Measurements from ENCODE around the gene DLGAP1.
"Not testable (repeated sequence)": the region's sequence is repeated elsewhere in the genome, so short reads cannot be mapped to it uniquely, and the experiment has no call there.

Gene DLGAP1

GRCh38 chr18:4063545-4063944 is 391.6 kb downstream of the DLGAP1 start:
- H3K36me3 Mint-ChIP-seq (ENCODE audit: low read depth): peaks cover 26% of the 10 kb centered on the region
- no peaks in the 10 kb centered on the region for H3K4me1 Mint-ChIP-seq
- no peak for DNase-seq
- no peak overlapping the region for H3K27ac Mint-ChIP-seq
- no peak for TF ChIP-seq CTCF (IDR thresholded peaks at IDR 0.05)
- peaks cover 6% of the 10 kb centered on the region for H3K27me3 Mint-ChIP-seq (ENCODE audit: low read depth, poor library complexity)
- H3K4me3 Mint-ChIP-seq: no peak overlapping the region
- H3K9me3 Mint-ChIP-seq: peaks cover 72% of the 10 kb centered on the region

GRCh38 chr18:4060427-4061281 is 394.5 kb downstream of the DLGAP1 start:
- TF ChIP-seq CTCF (IDR thresholded peaks at IDR 0.05): no peak
- Mint-ChIP-seq H3K27me3 (ENCODE audit: low read depth, poor library complexity) (peaks cover 4% of the 10 kb centered on the region), H3K27ac (no peak overlapping the region), H3K4me3 (no peak overlapping the region), H3K36me3 (ENCODE audit: low read depth) (peaks cover 20% of the 10 kb centered on the region), H3K9me3 (peaks cover 54% of the 10 kb centered on the region), H3K4me1 (no peaks in the 10 kb centered on the region)
- no peak for DNase-seq

- peaks cover 4% of the 10 kb centered on the region for H3K27me3 Mint-ChIP-seq (ENCODE audit: low read depth, poor library complexity)
- no peak for TF ChIP-seq CTCF (IDR thresholded peaks at IDR 0.05)
- H3K9me3 Mint-ChIP-seq: peaks cover 39% of the 10 kb centered on the region
- H3K4me1 Mint-ChIP-seq: no peaks in the 10 kb centered on the region
- DNase-seq: no peak
- H3K4me3 Mint-ChIP-seq: no peak overlapping the region
- no peak overlapping the region for H3K27ac Mint-ChIP-seq
- peaks cover 16% of the 10 kb centered on the region for H3K36me3 Mint-ChIP-seq (ENCODE audit: low read depth)
Measured at GRCh38 chr18:4058179-4058578, 396.9 kb downstream of the DLGAP1 start.

- H3K27ac Mint-ChIP-seq: no peak overlapping the region
- H3K27me3 Mint-ChIP-seq (ENCODE audit: low read depth, poor library complexity): no peaks in the 10 kb centered on the region
- peaks cover 7% of the 10 kb centered on the region for H3K4me1 Mint-ChIP-seq
- no peak for TF ChIP-seq CTCF (IDR thresholded peaks at IDR 0.05)
- no peak for DNase-seq
- no peak overlapping the region for H3K4me3 Mint-ChIP-seq
- H3K9me3 Mint-ChIP-seq: no peaks in the 10 kb centered on the region
- H3K36me3 Mint-ChIP-seq (ENCODE audit: low read depth): no peaks in the 10 kb centered on the region
Measured at GRCh38 chr18:4040391-4041092, 414.6 kb downstream of the DLGAP1 start.

GRCh38 chr18:4035521-4035920 is 419.6 kb downstream of the DLGAP1 start:
- no peaks in the 10 kb centered on the region for H3K27me3 Mint-ChIP-seq (ENCODE audit: low read depth, poor library complexity)
- peaks cover 3% of the 10 kb centered on the region for H3K9me3 Mint-ChIP-seq
- H3K27ac Mint-ChIP-seq: no peak overlapping the region
- H3K4me1 Mint-ChIP-seq: peaks cover 10% of the 10 kb centered on the region
- no peak overlapping the region for H3K4me3 Mint-ChIP-seq
- DNase-seq: no peak
- no peaks in the 10 kb centered on the region for H3K36me3 Mint-ChIP-seq (ENCODE audit: low read depth)
- TF ChIP-seq CTCF (IDR thresholded peaks at IDR 0.05): no peak

- H3K27me3 Mint-ChIP-seq (ENCODE audit: low read depth, poor library complexity); H3K4me3 Mint-ChIP-seq: not testable (repeated sequence)
Measured at GRCh38 chr18:4034815-4035214, 420.3 kb downstream of the DLGAP1 start.

More at GRCh38 chr18:4034815-4035214, 420.3 kb downstream of the DLGAP1 start:
- not testable (repeated sequence) for H3K4me1 Mint-ChIP-seq; H3K9me3 Mint-ChIP-seq; H3K27ac Mint-ChIP-seq; DNase-seq; H3K36me3 Mint-ChIP-seq (ENCODE audit: low read depth)

Data from nephron progenitor cell (in vitro differentiated cells).